Cardiac septum (tissue), 1 donor: ENCODE measurements around the gene KRI1. TPM values are rescaled to one million over a fixed set of nuclear protein-coding genes. Genes with fewer than 3 reads are reported as not detected.
A peak's percentile ranks its signal among the peaks of the same experiment; 100 is the strongest.
"Not testable (repeated sequence)": the region's sequence is repeated elsewhere in the genome, so short reads cannot be mapped to it uniquely, and the experiment has no call there.

Experiments
- DNase-seq: peaks from one replicate; pipeline ENCODE4 v3.0.0-alpha.2; 2020; ENCODE audit warnings: low spot score
- intact Hi-C: fragments of 100-400 bp; cut with DNase I; formaldehyde crosslinking; loops from one replicate; pipeline ENCODE4 v1.14.0; 2022
- total RNA-seq: library from RNA; stranded (reverse); fragmentation: NEBNext Ultra II Directional; extraction: Animal tissue kit (Norgen Biotek cat#: 25700); gene quantifications from one replicate; pipeline ENCODE4 v1.2.1, GENCODE V29; 2021
- donor health status: DM: no; HTN: no; CAD: no.

KRI1 gene
- total RNA-seq, 1 donor from 2014 or later: 10.8 TPM

- peak; percentile 92 for DNase-seq
- intact Hi-C loops: loop anchor here (1.0 to 5.0 kb wide), 2 partner anchors 63 to 116 kb away; no protein-coding TSS in a partner anchor
Measured at GRCh38 chr19:10580979-10581631, 15.3 kb upstream of the KRI1 start.

GRCh38 chr19:10577951-10578350 lies 12.1 kb upstream of the KRI1 start:
- intact Hi-C loops: no loop called here
- no peak for DNase-seq

GRCh38 chr19:10575011-10575716 lies 9.4 kb upstream of the KRI1 start:
- intact Hi-C loops: no loop called here
- DNase-seq: no peak

- DNase-seq: no peak
- intact Hi-C loops: no loop called here
Measured at GRCh38 chr19:10574462-10574861, 8.7 kb upstream of the KRI1 start.

- not testable (repeated sequence) for DNase-seq
- intact Hi-C loops: loop anchor here (2.0 kb wide), 1 partner anchor 69 kb away; no protein-coding TSS in a partner anchor
Measured at GRCh38 chr19:10573793-10574192, 8.0 kb upstream of the KRI1 start.

GRCh38 chr19:10568826-10569651 lies 3.2 kb upstream of the KRI1 start, which contains the start of gene CDKN2D:
TSS of gene CDKN2D (minus strand) at chr19:10568979. CDS start at chr19:10568653, 326 bp downstream.
- peak; percentile 100 for DNase-seq
- intact Hi-C loops: loop anchor here (5.0 kb wide), 2 partner anchors 83 to 167 kb away; partner anchors contain the start of genes CDC37 and ILF3

GRCh38 chr19:10568062-10568825 lies 2.4 kb upstream of the KRI1 start:
- peak; percentile 78 for DNase-seq
- intact Hi-C loops: loop anchor here (5.0 kb wide), 2 partner anchors 84 to 166 kb away; partner anchors contain the start of genes CDC37 and ILF3

GRCh38 chr19:10567656-10568055 lies 1.8 kb upstream of the KRI1 start:
- DNase-seq: no peak
- intact Hi-C loops: loop anchor here (5.0 kb wide), 2 partner anchors 85 to 165 kb away; partner anchors contain the start of genes CDC37 and ILF3

GRCh38 chr19:10566658-10567410 lies 1.0 kb upstream of the KRI1 start:
- no peak for DNase-seq
- intact Hi-C loops: loop anchor here (5.0 kb wide), 2 partner anchors 85 to 165 kb away; partner anchors contain the start of genes CDC37 and ILF3

GRCh38 chr19:10566408-10566657 lies 523 bp upstream of the KRI1 start:
- intact Hi-C loops: loop anchor here (5.0 kb wide), 2 partner anchors 86 to 164 kb away; partner anchors contain the start of genes CDC37 and ILF3
- DNase-seq: no peak

- intact Hi-C loops: loop anchor here (2.0 to 5.0 kb wide), 3 partner anchors 20 to 163 kb away; partner anchors contain the start of genes CDC37 and ILF3
- no peak for DNase-seq
Measured at GRCh38 chr19:10565028-10565566, 713 bp downstream of the KRI1 start.

GRCh38 chr19:10562609-10563008 lies 3.2 kb downstream of the KRI1 start:
- DNase-seq: no peak
- intact Hi-C loops: no loop called here

GRCh38 chr19:10560154-10560553 lies 5.7 kb downstream of the KRI1 start:
- DNase-seq: no peak

GRCh38 chr19:10557603-10558197 lies 8.1 kb downstream of the KRI1 start:
- no peak for DNase-seq
- intact Hi-C loops: no loop called here

More at GRCh38 chr19:10560154-10560553, 5.7 kb downstream of the KRI1 start:
- intact Hi-C loops: no loop called here

GRCh38 chr19:10555610-10555973 lies 10.2 kb downstream of the KRI1 start:
- intact Hi-C loops: no loop called here
- DNase-seq: no peak

- intact Hi-C loops: no loop called here
- DNase-seq: no peak
Measured at GRCh38 chr19:10554760-10555609, 10.8 kb downstream of the KRI1 start.

GRCh38 chr19:10553943-10554381 lies 11.8 kb downstream of the KRI1 start:
- intact Hi-C loops: no loop called here
- DNase-seq: no peak
